DMS53 treated with DMSO at 0.1 percent for 48 hours (cell line): ENCODE data around the gene IRAK2.
A peak's percentile ranks its signal among the peaks of the same experiment; 100 is the strongest.

Experiments
- DNase-seq: peaks from one replicate; lab custom pipeline; 2025; ENCODE audit not compliant: unreplicated experiment; lab: John Stamatoyannopoulos, UW

The IRAK2 gene

GRCh38 chr3:10223676-10224639 lies 59.2 kb downstream of the IRAK2 start:
- no peak for DNase-seq

- peak; percentile 55 for DNase-seq
Measured at GRCh38 chr3:10224794-10225665, 60.3 kb downstream of the IRAK2 start.

- DNase-seq = no peak
Measured at GRCh38 chr3:10226293-10226692, 61.6 kb downstream of the IRAK2 start.

GRCh38 chr3:10228248-10228950 lies 63.7 kb downstream of the IRAK2 start:
- DNase-seq = no peak

GRCh38 chr3:10229576-10229975 lies 64.9 kb downstream of the IRAK2 start:
- DNase-seq = no peak

- DNase-seq = no peak
Measured at GRCh38 chr3:10232137-10232536, 67.4 kb downstream of the IRAK2 start.

- no peak for DNase-seq
Measured at GRCh38 chr3:10233988-10234387, 69.3 kb downstream of the IRAK2 start.

GRCh38 chr3:10234526-10235230 lies 70.0 kb downstream of the IRAK2 start:
- DNase-seq = no peak

- DNase-seq = no peak
Measured at GRCh38 chr3:10235551-10235950, 70.8 kb downstream of the IRAK2 start.

GRCh38 chr3:10238345-10239183 lies 73.8 kb downstream of the IRAK2 start:
- DNase-seq = no peak

GRCh38 chr3:10240799-10241198 lies 76.1 kb downstream of the IRAK2 start:
- DNase-seq = no peak

GRCh38 chr3:10242182-10243065 lies 77.7 kb downstream of the IRAK2 start:
- no peak for DNase-seq

GRCh38 chr3:10244009-10244408 lies 79.3 kb downstream of the IRAK2 start:
- no peak for DNase-seq

- DNase-seq = no peak
Measured at GRCh38 chr3:10245081-10245712, 80.5 kb downstream of the IRAK2 start.

- DNase-seq = no peak
Measured at GRCh38 chr3:10247679-10248183, 83.0 kb downstream of the IRAK2 start.

- peak; percentile 64 for DNase-seq
Measured at GRCh38 chr3:10248184-10248983, 83.7 kb downstream of the IRAK2 start, which contains the start of gene TATDN2. TSS of gene TATDN2 (plus strand) at chr3:10248459. CDS start at chr3:10249201, 742 bp downstream.
